Pulmonary artery endothelial cell (primary cell): ENCODE results near the gene CPN1. TPM values are rescaled to one million over a fixed set of nuclear protein-coding genes. Genes with fewer than 3 reads are reported as not detected.
A peak's percentile ranks its signal among the peaks of the same experiment; 100 is the strongest.
"Not testable (repeated sequence)": the region's sequence is repeated elsewhere in the genome, so short reads cannot be mapped to it uniquely, and the experiment has no call there.

Source experiments
- DNase-seq: peaks from one replicate; pipeline ENCODE4 v3.0.0-alpha.2; 2011; ENCODE audit warnings: low read depth, low spot score
- total RNA-seq: library from RNA; depleted of rRNA; stranded (reverse); fragments of >200 nt; gene quantifications from 2 replicates; pipeline ENCODE4 v1.2.3, GENCODE V29; 2014

Gene CPN1
- total RNA-seq, 1 donor from 2014 or later, result not detected

DNA sequence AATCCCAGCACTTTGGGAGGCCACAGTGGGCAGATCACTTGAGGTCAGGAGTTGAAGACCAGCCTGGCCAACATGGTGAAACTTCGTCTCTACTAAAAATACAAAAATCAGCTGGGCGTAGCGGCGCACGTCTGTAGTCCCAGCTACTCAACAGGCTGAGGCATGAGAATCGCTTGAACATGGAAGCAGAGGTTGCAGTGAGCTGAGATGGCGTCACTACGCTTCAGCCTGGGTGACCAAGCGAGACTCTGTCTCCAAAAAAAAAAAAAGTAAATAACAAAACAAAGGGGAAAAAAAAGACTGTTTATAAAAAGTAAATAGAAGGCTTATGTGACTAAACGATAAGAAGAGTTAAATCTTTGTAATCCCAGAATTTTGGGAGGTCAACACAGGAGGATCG is 56.9 kb downstream of the CPN1 start:
- DNase-seq, result no peak

DNA sequence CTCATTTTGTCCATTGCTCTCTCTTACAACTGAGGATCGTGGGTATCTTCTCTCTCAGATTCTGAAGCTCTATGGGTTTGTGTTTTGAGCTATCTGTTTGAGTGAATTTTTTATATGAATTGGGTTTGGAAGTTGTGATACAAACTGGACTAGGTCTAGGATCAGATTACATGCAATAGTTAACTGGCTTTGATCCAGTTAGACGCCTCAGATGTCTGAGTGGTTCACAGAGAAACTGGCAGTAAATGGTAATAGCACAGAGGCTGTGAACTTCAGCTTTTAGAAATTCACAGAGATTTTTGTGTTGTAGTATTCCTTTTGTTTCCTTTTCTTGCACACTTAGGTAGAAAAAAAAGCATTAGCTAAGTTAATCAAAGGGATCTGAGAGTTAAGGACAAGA is 59.3 kb downstream of the CPN1 start:
- DNase-seq, result no peak

DNA sequence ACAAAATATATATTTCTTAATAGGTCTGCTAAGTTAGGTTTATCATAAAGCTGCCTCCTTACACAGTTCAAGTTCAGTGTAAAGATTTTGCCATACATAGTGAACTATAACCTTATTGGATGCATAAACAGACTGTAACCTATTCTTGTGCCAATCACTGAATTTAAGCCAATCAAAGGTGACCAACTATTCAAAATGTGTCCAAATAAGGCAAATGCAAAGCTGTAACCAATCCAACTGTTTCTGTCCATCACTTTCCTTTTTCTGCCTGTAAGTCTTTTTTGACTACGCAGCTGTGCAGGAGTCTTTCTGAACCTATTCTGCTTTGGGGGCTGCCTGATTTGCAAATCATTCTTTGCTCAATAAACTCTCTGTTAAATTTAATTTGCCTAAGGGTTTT is 60.3 kb downstream of the CPN1 start:
- no peak for DNase-seq

DNA sequence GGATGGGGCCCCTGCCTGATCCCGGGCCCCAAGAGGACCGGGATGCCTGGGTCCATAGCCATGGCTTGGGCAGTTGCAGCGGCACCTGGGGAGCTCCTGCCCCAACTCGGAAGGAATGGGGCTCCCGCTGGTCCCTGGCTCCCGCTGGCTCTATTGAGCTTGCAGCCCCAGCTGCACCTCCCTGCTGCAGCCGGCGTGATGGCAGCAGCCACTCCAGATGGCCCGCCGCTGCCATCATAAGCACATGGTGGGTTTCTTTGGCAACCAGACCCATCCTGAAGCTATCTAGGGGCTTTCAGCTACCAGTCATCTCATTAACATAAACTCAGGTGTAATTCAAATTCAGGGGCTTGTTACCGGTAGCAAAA is 60.8 kb downstream of the CPN1 start:
- no peak for DNase-seq

DNA sequence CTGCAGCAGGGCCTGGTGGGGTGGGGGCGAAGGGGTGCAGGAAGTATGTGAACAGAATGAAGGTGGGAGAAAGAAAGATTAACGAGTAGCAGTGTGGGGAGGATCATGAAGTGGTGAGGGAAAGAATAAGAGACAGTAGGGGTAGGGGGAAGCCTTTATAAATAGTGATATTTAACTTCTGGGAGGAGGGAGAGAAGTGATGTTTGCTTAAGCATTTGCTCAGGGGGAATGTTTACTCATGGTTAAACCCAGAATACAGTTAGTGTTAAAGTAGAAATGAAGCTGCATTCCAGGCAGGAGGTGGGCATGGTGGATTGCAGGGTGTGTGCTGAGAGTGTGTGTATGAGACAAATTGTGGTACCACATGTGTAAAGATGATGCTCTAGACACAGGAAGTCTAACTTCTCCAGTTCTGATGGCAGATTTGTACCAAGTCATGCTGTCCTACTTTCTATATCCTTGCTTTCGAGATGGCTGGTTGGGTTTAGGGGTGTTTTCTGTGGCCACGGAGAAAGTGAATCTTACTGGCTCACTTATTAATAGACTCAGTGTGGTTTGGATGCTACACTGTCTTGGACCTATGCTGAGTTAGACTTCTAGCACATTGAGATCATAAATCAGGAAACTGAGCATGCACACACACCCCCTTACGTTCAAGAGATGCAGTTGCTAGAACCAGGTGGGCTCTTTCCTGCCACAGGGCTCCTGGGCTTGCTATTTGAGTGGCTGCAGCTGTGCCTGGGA is 61.4 kb downstream of the CPN1 start:
- no peak for DNase-seq

DNA sequence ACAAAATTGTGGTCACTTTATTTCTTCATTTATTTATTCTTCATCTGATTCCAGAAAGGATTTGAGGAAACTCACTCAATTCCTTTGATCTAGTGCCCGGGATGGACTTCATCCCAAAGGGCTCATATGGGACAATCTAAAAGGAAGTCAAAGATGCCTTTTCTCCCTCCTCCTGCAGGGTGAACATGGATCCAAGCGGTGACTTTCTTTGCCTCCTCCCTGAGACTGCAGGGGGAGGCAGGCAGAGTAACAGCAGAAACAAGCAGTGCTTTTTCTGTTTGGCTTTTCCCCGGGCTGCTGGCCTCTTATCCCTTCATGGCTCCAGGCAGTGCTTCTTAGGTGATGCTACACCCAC is 61.9 kb downstream of the CPN1 start:
- DNase-seq, result no peak

DNA sequence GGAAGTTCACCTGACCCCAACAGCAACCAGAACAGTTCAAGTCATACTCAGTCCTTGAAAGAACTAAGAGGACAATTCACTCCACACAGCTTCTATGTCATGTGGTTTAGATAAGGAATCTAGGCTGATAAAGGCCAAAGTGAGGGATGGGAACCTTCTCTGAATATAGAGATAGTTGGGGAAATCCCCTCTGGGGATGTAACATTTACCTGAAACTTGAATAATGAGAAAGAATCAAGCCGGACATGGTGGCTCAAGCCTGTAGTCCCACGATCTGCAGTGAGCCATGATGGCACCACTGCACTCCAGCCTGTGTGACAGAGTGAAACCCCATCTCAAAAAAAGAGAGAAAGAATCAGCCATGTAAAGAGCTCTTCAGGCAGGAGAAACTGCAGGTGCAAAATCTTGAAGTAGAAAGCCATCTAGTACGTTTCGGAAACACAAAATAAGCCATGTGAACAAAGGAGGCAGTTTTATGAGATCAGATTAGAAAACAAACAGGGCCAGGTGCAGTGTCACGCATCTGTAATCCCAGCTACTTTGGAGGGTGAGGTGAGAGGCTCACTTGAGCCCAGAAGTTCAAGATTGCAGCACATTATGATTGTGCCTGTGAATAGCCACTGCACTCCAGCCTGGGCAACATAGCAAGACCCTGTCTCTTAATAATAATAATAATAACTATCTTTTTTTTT is 67.5 kb downstream of the CPN1 start:
- DNase-seq, result no peak

DNA sequence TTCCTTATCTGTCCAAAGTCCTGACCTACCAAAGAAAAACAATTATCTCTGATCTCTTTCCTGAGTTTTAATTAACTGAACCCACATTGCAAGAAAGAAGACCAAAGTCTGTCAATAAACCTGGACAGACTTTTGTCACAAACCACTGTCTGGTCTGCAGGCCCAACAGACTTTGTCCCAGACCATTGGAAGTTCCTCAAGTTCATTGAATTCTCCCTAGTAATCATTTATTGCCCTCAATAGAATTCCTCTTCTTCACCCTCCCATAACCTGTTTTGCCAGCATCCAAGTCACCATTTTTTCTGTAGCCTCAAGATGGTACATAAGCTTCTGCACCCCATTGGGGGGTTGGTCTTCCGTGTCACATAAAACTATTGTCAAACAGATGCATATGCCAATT is 68.0 kb downstream of the CPN1 start:
- no peak for DNase-seq

DNA sequence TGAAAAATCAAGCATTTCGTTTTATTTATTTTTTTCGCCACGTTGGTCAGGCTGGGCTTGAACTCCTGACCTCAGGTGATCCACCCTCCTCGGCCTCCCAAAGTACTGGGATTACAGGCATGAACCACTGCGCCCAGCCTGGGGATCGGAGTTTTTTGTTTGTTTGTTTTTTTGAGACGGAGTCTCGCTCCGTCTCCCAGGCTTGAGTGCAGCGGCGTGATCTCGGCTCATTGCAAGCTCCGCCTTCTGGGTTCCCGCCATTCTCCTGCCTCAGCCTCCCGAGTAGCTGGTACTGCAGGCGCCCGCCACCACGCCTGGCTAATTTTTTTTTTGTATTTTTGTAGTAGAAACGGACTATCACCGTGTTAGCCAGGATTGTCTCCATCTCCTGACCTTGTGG is 69.8 kb downstream of the CPN1 start:
- not testable (repeated sequence) for DNase-seq

DNA sequence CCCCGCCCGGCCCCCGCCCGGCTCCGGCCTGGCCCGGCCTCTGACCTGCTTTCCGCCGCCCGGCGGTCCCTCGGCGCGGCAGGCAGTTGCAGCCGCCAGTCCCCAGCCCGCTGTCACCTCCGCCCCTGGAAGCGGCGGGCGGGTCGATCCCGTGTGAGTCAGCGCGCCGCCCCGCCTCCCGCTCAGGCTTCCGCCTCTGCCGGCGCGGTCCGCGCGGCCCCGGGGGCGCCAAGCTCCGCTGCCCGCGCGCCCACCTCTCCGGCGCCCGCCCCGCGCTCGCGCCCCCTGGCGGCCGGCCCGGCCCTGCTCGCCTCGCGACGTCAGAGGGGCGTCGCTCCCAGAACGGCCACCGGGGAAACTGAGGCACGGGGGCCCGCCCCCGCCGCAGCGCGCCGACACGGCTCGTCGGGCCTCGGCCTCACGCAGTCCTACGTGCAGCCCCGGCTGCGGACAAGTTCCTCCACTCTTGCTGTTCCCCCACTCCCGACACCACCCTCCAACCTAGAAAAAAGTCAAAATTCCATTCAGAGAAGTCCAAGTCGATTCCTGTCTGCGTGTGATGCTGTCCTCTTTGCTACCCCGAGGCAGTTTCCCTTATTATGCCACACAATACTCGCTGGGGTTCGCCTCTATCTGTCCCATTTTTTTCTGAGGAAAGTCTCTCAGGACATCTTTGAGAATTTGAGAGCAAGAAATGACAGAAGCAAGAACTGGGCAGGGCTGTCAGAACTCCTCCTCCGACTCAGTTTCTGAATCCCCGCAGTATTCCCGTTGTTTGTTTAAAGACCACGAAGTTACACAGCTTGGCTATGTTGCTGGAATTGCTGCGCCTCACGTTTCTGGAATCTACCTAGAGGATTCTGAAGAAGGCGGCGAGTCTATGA is 71.6 kb downstream of the CPN1 start, which contains the start of gene DNMBP:
DNMBP (minus strand) TSS at position 155 of the 884 bp plus-strand sequence. CDS start 37,823 bp downstream, outside the sequence.
- DNase-seq, result peak; percentile 53

DNA sequence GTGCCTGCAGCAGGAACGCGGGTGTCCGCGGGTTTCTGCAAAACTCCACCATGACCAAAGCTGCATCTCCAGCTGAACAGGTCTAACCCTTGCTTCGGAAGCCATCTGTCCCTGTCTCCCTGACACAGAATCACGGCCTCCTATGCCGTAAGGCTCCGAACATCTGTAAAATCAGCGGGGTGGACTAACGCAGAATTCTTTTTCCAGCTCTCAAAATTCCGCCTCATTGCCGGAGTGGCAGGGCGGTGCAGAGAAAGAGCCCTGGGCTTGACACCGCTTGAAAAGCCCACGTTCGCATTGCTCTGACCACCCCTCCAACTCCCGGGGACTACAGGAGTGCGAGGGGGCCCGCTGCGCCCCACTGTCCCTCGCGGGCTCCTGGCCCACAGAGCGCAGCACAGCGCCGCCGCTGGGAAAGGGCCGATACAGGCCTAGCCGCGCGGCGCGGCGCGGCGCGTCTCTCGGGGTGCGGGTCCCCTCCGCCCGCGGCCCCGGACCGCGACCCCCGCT is 72.3 kb downstream of the CPN1 start:
- DNase-seq, result no peak

DNA sequence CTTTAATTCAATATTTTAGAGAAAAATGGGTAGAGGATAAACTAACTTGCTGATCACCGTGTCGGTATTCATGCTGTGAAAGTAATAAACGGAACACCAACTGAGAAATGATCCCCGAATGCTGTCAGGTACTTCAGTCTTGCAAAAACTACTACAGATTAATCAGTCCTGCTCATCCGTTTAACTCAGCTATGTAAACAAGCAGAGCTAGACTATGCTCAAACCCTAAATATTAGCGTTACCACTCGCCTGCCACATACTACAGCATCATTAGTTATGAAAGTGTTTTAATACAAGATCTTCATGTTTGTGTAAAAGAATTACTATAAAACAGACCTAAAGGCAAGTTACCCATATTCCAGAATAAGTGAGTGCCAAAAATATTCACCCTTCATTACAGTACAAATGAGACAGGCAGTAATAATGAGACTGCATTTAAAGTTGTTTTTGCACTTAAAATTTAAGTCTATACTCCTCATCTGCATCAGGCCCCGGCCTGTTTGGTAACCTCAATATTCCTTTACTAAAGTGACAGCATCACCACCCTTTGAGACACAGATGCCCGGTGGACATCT is 72.9 kb downstream of the CPN1 start:
- DNase-seq, result no peak

DNA sequence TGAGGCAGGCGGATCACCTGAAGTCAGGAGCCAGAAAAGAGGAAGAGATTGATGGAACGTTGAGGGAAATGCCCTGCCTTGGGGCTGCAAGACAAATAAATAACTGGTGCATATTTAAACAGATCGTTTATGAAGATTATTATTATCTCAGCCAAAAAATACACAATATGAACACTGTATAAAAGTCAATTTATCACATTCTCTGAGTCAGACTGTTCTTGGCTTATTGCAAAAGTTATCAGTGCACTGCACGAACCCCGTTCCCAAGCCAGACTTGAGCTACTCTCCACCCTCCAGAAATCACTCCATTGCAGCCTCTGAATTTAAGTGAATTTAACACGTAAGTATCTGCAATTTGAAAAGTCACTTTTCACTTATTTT is 73.5 kb downstream of the CPN1 start:
- DNase-seq, result no peak

DNA sequence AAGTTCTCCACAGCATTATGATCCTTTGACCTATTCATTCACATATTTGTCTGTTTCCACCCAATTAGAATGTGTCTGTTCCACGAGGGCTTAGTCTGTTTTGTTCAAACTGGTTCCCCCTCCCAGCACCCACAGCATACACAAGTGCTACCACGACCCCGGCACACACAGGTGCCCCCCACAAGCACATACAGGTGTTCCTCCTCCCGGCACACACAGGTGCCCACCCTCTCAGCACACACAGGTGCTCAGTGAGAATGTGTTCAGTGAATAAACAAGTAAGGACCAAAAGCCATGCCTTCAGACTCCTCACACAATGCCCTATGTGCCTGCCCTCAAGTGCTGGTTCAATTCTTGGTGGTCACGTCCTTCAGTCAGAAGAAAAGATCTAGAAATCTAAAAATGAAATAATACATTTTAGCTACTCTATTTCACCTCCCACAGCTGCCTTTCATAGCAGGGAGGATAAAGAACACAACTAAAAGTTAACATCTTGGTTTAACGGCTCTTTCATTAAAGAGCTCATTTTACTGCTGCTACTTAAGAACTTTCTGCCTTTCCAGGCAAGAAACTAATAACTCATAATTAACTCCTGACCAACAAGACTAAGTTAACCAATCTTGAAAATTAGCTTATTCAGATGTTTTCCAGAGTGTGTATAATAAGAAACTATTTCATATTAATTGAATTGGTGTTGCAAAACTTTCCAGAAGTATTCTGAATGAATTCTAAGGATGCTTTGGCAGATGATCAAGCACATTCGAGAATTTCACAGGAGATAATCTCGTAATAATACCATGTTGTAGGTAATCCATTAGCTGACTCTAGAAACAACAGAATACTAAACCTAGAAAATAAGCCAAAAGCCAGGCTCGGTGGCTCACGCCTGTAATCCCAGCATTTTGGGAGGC is 74.2 kb downstream of the CPN1 start:
- DNase-seq, result no peak

DNA sequence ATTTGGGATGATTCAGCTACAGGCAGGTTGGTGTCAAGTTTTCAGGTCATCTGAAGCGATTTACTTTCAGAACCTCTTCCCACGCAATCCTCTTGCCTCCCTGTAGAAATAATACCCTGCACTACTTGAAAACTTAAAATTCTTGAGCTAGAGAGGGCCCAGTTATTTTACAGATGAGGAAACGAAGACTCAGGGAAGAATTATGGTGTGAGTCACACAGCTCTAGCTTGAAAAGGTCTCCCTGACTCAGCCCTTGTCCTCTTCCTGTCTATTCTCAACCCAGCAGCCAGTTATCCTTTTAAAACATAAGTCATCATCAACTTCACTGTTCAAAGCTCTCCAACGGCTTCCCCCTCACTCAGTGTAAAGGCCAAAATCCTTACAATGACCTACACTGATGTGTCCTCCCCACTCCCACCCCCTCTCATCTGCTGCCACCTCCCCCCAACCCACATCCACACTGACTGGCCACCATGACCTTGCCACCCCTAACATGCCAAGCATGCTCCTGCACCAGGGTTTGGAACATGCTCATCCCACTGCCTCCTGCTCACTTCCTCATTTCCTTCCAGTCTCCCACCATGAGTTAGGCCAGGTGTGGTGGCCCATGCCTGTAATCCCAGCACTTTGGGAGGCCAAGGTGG is 75.3 kb downstream of the CPN1 start:
- peak; percentile 78 for DNase-seq

DNA sequence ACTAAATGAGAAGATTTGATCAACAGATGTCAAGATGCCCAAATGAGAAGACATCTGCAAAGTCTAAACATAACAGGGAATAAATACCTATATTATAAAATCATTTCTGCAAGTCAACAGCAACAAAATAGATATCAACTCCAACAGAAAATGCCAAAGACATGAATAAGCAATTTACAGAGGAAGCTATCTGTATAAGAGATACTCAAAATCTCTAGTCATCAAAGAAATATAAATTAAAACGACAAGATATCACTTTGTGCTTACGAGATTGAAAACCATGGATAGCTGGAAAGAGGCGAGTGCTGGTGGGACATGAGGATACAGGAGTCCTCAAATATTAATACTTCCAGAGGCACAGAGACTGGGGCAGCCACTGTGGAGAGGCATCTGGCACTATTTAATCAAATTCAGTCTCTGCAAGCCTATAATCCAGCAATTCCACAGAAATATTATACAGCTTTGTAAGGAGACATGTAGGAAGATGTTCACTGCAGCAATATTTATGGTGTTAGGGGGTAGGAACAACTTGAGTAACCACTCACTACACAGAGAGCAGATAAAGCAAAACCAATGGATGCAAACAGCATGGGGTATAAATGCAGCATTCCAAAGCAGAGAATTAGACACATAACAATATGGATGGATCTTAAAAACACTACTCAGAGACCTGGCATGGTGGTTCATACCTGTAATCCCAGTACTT is 76.7 kb downstream of the CPN1 start:
- no peak for DNase-seq

DNA sequence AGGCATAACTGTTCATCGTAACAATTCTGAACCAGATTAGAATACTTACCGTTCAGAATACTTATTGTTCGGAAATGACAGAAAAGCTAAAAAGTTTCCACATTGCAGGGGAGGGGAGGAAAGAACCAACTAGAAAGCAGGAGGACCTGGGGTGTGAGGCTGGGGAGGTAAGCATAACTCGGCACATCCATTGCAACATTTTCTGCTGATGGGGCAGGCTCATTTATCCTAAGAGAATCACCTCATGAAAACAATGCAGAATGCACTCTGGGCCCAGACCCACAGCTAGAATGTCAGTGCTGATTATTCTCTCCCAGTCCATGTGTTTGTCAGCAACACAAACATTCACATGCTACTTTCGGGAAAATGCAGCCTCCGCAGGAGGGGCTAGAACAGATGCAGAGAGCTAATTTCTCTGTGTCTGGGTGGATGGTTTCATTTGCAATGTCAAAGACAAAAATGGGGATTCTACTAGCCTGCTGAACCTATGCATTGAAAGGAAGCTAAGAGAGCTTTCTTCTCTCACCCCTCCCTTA is 81.5 kb downstream of the CPN1 start:
- DNase-seq, result no peak

DNA sequence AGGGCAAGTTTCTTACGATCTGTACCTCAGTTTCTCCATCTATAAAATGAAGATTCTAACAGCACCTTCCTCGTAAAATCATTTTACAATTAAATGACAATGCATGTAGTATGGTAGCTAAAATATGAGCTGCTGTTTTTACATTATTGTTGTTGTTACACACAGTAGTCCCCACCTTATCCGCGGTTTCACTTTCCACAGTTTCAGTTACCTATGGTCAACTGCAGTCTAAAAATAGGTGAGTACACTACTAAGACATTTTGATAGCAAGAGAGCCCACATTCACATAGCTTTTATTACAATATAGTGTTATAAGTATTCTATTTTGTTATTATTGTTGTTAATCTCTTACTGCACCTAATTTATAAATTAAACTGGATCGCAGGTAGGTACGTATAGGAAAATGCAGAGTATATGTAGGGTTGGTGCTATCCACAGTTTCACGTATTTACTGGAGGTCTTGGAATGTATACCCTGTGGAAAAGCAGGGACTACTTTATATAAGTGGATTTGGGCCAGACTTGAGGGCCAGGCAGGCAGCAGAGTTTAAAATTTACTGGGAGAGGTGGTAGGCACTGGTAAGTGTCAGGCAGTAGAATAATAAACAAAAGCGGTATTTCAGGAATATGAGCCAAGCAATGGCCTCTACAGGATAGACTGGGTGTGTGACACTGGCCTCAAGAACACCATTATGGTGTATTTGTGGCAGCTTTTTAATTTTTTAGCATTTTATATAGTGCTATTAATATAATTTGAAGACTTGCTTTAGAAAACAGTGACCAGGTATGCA is 82.2 kb downstream of the CPN1 start:
- no peak for DNase-seq
